ENCODE results near the gene PDIA4. TPM values are rescaled to one million over a fixed set of nuclear protein-coding genes. Genes with fewer than 3 reads are reported as not detected.

Gene PDIA4
- total RNA-seq, 1 donor from 2014 or later, result 169 TPM

GRCh38 chr7:149005427-149006344, 22.6 kb downstream of the PDIA4 start:
- no peaks in the 10 kb centered on the region for H3K27me3 Mint-ChIP-seq (ENCODE audit: low read depth)
- no peak overlapping the region for H3K4me3 Mint-ChIP-seq

GRCh38 chr7:149004405-149005370, 23.6 kb downstream of the PDIA4 start:
- Mint-ChIP-seq H3K9me3 (no peaks in the 10 kb centered on the region), H3K36me3 (peaks cover 40% of the 10 kb centered on the region), H3K4me1 (no peaks in the 10 kb centered on the region), H3K4me3 (no peak overlapping the region), H3K27me3 (ENCODE audit: low read depth) (no peaks in the 10 kb centered on the region), H3K27ac (no peak overlapping the region)
- no peak for TF ChIP-seq CTCF (IDR thresholded peaks at IDR 0.05; ENCODE audit: unreplicated experiment)
- no peak for DNase-seq (ENCODE audit: low spot score in 2 of 2, unreplicated experiment in 2 of 2)

More at GRCh38 chr7:149005427-149006344, 22.6 kb downstream of the PDIA4 start:
- H3K27ac Mint-ChIP-seq, result peak overlapping the region; percentile 16
- peaks cover 44% of the 10 kb centered on the region for H3K36me3 Mint-ChIP-seq
- peak; percentile 76 for TF ChIP-seq CTCF (IDR thresholded peaks at IDR 0.05; ENCODE audit: unreplicated experiment)
- no peaks in the 10 kb centered on the region for H3K4me1 Mint-ChIP-seq
- DNase-seq (ENCODE audit: low spot score in 2 of 2, unreplicated experiment in 2 of 2), result peak; percentile 60 to 79
- no peaks in the 10 kb centered on the region for H3K9me3 Mint-ChIP-seq

GRCh38 chr7:149003560-149004305, 24.6 kb downstream of the PDIA4 start:
- Mint-ChIP-seq H3K36me3 (peaks cover 34% of the 10 kb centered on the region), H3K4me3 (no peak overlapping the region), H3K27ac (no peak overlapping the region), H3K9me3 (no peaks in the 10 kb centered on the region), H3K4me1 (no peaks in the 10 kb centered on the region), H3K27me3 (ENCODE audit: low read depth) (no peaks in the 10 kb centered on the region)
- DNase-seq (ENCODE audit: low spot score in 2 of 2, unreplicated experiment in 2 of 2), result no peak
- TF ChIP-seq CTCF (IDR thresholded peaks at IDR 0.05; ENCODE audit: unreplicated experiment), result no peak

- Mint-ChIP-seq H3K36me3 (peaks cover 34% of the 10 kb centered on the region), H3K4me3 (no peak overlapping the region), H3K27me3 (ENCODE audit: low read depth) (no peaks in the 10 kb centered on the region), H3K9me3 (no peaks in the 10 kb centered on the region), H3K4me1 (no peaks in the 10 kb centered on the region), H3K27ac (no peak overlapping the region)
- DNase-seq (ENCODE audit: low spot score in 2 of 2, unreplicated experiment in 2 of 2), result no peak
- TF ChIP-seq CTCF (IDR thresholded peaks at IDR 0.05; ENCODE audit: unreplicated experiment), result no peak
Measured at GRCh38 chr7:149003018-149003417, 25.3 kb downstream of the PDIA4 start.

- no peak for TF ChIP-seq CTCF (IDR thresholded peaks at IDR 0.05; ENCODE audit: unreplicated experiment)
- Mint-ChIP-seq H3K36me3 (peaks cover 34% of the 10 kb centered on the region), H3K9me3 (no peaks in the 10 kb centered on the region), H3K27ac (no peak overlapping the region), H3K4me3 (no peak overlapping the region), H3K27me3 (ENCODE audit: low read depth) (no peaks in the 10 kb centered on the region), H3K4me1 (no peaks in the 10 kb centered on the region)
- DNase-seq (ENCODE audit: low spot score in 2 of 2, unreplicated experiment in 2 of 2), result no peak
Measured at GRCh38 chr7:149002604-149003003, 25.7 kb downstream of the PDIA4 start.

Measured in mesothelial cell of epicardium (in vitro differentiated cells).